Lung (tissue), 12 donors: ENCODE measurements around the gene GREB1. TPM values are rescaled to one million over a fixed set of nuclear protein-coding genes. Genes with fewer than 3 reads are reported as not detected.

Experiments used
- ATAC-seq: fragments of 200-7000 bp; cut with Tn5 transposase; one replicate; pipeline ENCODE4 v1.9.1; 2020; ENCODE audit warnings: moderate number of reproducible peaks; ENCODE audit not compliant: insufficient read depth, low FRiP score
- DNase-seq, 3 donors: peaks; one replicate each; pipeline ENCODE4 v3.0.0-alpha.2; 2013 to 2017
- H3K27ac ChIP-seq, 2 donors: one replicate each; pipeline ENCODE4 v1.5.1; 2013; ENCODE audit warnings: mild to moderate bottlenecking in 2 of 2, moderate library complexity in 2 of 2, control low read depth in 1 of 2, inconsistent platforms in 1 of 2, low read depth in 1 of 2, low read length in 1 of 2
- H3K27me3 ChIP-seq, 3 donors: one replicate each; pipeline ENCODE4 v1.5.1; 2013; ENCODE audit warnings: low read length in 2 of 3; ENCODE audit not compliant: control insufficient read depth in 3 of 3, insufficient read depth in 3 of 3
- H3K36me3 ChIP-seq, 4 donors: one replicate each; pipeline ENCODE4 v1.5.1; 2013; ENCODE audit warnings: low read length in 4 of 4, mild to moderate bottlenecking in 1 of 4, moderate library complexity in 1 of 4; ENCODE audit not compliant: control insufficient read depth in 4 of 4, insufficient read depth in 4 of 4
- H3K4me1 ChIP-seq, 5 donors: one replicate each; pipeline ENCODE4 v1.5.1; 2013; ENCODE audit warnings: low read length in 5 of 5, mild to moderate bottlenecking in 2 of 5, moderate library complexity in 1 of 5; ENCODE audit not compliant: control insufficient read depth in 5 of 5, insufficient read depth in 5 of 5
- H3K4me3 ChIP-seq: one replicate; pipeline ENCODE4 v1.5.1; 2013; ENCODE audit warnings: mild to moderate bottlenecking, control low read depth, moderate library complexity
- H3K9ac ChIP-seq, 2 donors: one replicate each; pipeline ENCODE4 v1.5.1; 2013; ENCODE audit warnings: low read length in 2 of 2, control low read depth in 1 of 2; ENCODE audit not compliant: insufficient read depth in 1 of 2
- H3K9me3 ChIP-seq, 4 donors: one replicate each; pipeline ENCODE4 v1.5.1; 2013; ENCODE audit warnings: low read length in 3 of 4, mild to moderate bottlenecking in 1 of 4, moderate library complexity in 1 of 4; ENCODE audit not compliant: control insufficient read depth in 4 of 4, insufficient read depth in 3 of 4
- CTCF ChIP-seq: IDR thresholded peaks from 2 replicates; pipeline ENCODE4 v1.5.1; 2012; ENCODE audit warnings: mild to moderate bottlenecking; ENCODE audit errors: control extremely low read depth, extremely low read depth
- WGBS, 2 donors: extraction: QIAGEN DNeasy Blood & Tissue Kit; methylation state at CpG; one replicate each; pipeline ENCODE4 v1.1.7; 2013; 5-methylcytosine and 5-hydroxymethylcytosine counted together
- polyA plus RNA-seq, 2 donors: library from polyadenylated mRNA; stranded (reverse); fragments of 200-250 nt; gene quantifications; one replicate each; pipeline ENCODE4 v1.2.1, GENCODE V29; 2013
- total RNA-seq, 2 donors: library from RNA; depleted of rRNA in 1 of 2; stranded (reverse); fragments of >200 nt in 1 of 2; gene quantifications; one replicate each; pipeline ENCODE4 v1.2.1, GENCODE V29; 2014 to 2021
- donor health status: control.
- donor health status: control.
- donor health status: Bipolar disorder and iron deficiency.
- donor health status: healthy.
- donor health status: DM: yes; HTN: yes; CAD: no.

The GREB1 gene
- total and polyA plus RNA-seq, 4 donors: 0.23 to 3.3 (median 1.8) TPM

GRCh38 chr2:11503354-11503927, 30.4 kb upstream of the GREB1 start:
- Histone ChIP-seq H3K27ac (no peak overlapping the region), H3K9me3 (peaks cover 0 to 7% (median under 1%) of the 10 kb centered on the region in 4 donors), H3K9ac (no peak overlapping the region), H3K27me3 (no peaks in the 10 kb centered on the region), H3K36me3 (no peaks in the 10 kb centered on the region), H3K4me3 (no peak overlapping the region), H3K4me1 (peaks cover 5 to 23% (median 6%) of the 10 kb centered on the region in 5 donors)
- no peak for ATAC-seq
- no peak for DNase-seq
- no peak for TF ChIP-seq CTCF
- WGBS, 2 donors: 68 to 72% methylated on average over 8 of the region's 8 CpGs

GRCh38 chr2:11505652-11506610, 27.9 kb upstream of the GREB1 start:
- Histone ChIP-seq H3K27ac (no peak overlapping the region), H3K9ac (no peak overlapping the region), H3K4me3 (no peak overlapping the region), H3K4me1 (peaks cover 0 to 10% (median 2%) of the 10 kb centered on the region in 5 donors), H3K36me3 (no peaks in the 10 kb centered on the region), H3K9me3 (peaks cover 0 to 7% (median under 1%) of the 10 kb centered on the region in 4 donors), H3K27me3 (no peaks in the 10 kb centered on the region)
- TF ChIP-seq CTCF: no peak
- peak in 1 of 3 donors; percentile 40 for DNase-seq
- 73 to 75% methylated on average over 11 of the region's 11 CpGs for WGBS, 2 donors
- ATAC-seq: no peak

- H3K9me3 ChIP-seq: peaks cover 0 to 7% (median under 1%) of the 10 kb centered on the region in 4 donors
- DNase-seq (no peak), ATAC-seq (no peak)
- WGBS, 2 donors: 58 to 62% methylated on average over 3 of the region's 3 CpGs
- no peak for TF ChIP-seq CTCF
- no peaks in the 10 kb centered on the region for H3K36me3 ChIP-seq
- no peak overlapping the region for H3K4me3 ChIP-seq
- H3K27me3 ChIP-seq: no peaks in the 10 kb centered on the region
- H3K27ac ChIP-seq: no peak overlapping the region
- H3K4me1 ChIP-seq: peaks cover 0 to 10% (median 2%) of the 10 kb centered on the region in 5 donors
- H3K9ac ChIP-seq: no peak overlapping the region
These were observed 27.3 kb upstream of the GREB1 start for GRCh38 chr2:11506611-11506969.
